ENCODE measurements around the gene MAP3K20.
A peak's percentile ranks its signal among the peaks of the same experiment; 100 is the strongest.

Gene MAP3K20

DNA sequence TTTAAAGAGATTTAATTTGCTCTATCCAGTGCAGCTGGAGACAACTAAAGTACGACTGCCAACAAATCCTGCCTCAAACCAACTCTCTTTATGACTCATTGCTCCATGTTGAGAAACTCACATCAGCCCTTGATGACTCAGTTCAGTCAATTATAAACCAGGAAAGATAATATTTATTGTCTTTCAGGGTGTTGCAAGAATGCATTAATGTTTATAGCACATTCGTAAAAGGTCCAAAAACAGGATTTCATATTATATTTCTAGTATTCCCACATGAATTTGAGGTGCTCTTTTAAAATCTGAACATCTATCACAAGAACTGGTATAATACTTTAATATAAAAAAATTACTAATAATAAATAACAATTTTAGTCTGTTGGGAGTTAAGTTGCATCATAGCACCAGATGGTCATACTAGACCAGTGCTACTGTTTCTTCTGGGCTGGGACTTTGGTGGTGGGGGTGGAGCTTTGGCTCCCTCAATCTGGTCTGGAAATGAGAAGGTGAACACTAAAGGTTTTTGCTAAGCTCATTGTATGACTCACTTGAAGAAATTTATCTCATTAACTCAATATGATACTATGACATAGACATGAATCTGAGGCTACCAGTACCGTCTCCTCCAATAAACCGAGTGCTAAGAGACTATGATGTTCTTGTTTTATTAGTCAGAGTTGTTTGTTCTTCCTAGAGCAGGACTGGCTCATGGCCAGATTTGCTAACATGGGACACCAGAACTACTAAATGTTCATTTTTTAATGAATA, 26.6 kb upstream of the MAP3K20 start:
- H3K4me3 ChIP-seq, result no peak overlapping the region
- peaks cover 0 to 64% (median 34%) of the 10 kb centered on the region in 10 experiments; a peak in 15 of 20 replicates for H3K4me1 ChIP-seq
- peak in 7 of 11 experiments; percentile 27 to 83 (median 67); a peak in 10 of 22 replicates for TF ChIP-seq Cebpa-rat (IDR thresholded peaks at IDR 0.05)
- H3K4me2 ChIP-seq, result peak overlapping the region in 9 of 11 experiments; percentile 11 to 83 (median 71); a peak in 17 of 22 replicates
- peak overlapping the region in 8 of 11 experiments; percentile 30 to 67 (median 47); a peak in 13 of 22 replicates for H3K9ac ChIP-seq
- no peaks in the 10 kb centered on the region for H3K36me3 ChIP-seq
- H4K20me1 ChIP-seq, result no peaks in the 10 kb centered on the region
- H3K9me3 ChIP-seq (replicated peaks in 1 of 11), result no peaks in the 10 kb centered on the region
- H3K27ac ChIP-seq, result peak overlapping the region in 10 of 11 experiments; percentile 53 to 87 (median 74); a peak in 21 of 22 replicates
- no peaks in the 10 kb centered on the region for H3K27me3 ChIP-seq

DNA sequence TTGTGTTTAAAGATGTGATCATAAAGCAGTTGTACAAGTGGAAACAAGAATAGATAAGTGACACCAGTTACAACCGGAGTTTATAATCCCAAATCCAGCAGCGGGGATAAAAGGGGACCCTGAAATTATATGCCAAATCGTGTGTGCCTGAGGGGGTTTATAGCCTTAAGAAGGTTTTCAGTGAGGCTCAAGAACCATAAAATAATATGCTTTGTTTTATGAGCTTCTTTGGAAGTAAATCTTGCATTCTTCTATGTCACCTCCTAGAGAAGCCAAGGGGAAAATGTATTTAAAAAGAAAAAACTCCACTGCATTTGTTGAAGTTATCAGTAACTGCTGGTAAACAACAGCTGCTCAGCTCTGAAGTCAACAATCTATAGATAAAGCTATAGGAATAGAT, 25.8 kb upstream of the MAP3K20 start:
- Histone ChIP-seq H3K9ac (peak overlapping the region in 7 of 11 experiments; percentile 30 to 67 (median 52); a peak in 10 of 22 replicates), H4K20me1 (no peaks in the 10 kb centered on the region), H3K9me3 (replicated peaks in 1 of 11) (no peaks in the 10 kb centered on the region), H3K36me3 (no peaks in the 10 kb centered on the region), H3K4me3 (no peak overlapping the region), H3K27ac (peak overlapping the region in 10 of 11 experiments; percentile 53 to 87 (median 74); a peak in 20 of 22 replicates), H3K4me1 (peaks cover 0 to 64% (median 34%) of the 10 kb centered on the region in 10 experiments; a peak in 15 of 20 replicates), H3K27me3 (no peaks in the 10 kb centered on the region), H3K4me2 (peak overlapping the region in 9 of 11 experiments; percentile 4 to 83 (median 71); a peak in 15 of 22 replicates)
- no peak for TF ChIP-seq Cebpa-rat (IDR thresholded peaks at IDR 0.05)

DNA sequence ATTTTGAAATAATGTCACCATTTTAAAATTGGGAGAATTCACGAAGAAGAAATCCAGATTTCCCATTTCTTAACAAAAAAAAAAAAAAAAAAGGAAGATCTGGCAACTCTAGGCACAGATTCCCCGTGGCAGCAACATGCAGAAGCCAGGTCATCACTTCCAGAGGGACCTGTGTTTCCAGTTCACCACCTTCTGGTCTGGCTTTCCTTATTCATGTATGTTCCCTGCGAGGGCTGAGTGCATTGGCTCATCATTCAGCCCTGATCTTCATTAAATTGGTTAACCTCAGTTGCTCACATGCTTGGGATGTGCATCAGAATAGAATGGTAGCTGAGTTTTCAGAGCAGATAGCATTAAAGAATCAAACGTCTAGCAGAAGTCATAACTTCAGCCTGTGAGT, 25.0 kb upstream of the MAP3K20 start:
- peak overlapping the region in 6 of 11 experiments; percentile 24 to 83 (median 72); a peak in 11 of 22 replicates for H3K4me2 ChIP-seq
- H3K4me3 ChIP-seq, result no peak overlapping the region
- H3K4me1 ChIP-seq, result peaks cover 0 to 63% (median 34%) of the 10 kb centered on the region in 10 experiments; a peak in 15 of 20 replicates
- peak overlapping the region in 7 of 11 experiments; percentile 71 to 87 (median 83); a peak in 12 of 22 replicates for H3K27ac ChIP-seq
- no peaks in the 10 kb centered on the region for H4K20me1 ChIP-seq
- H3K9ac ChIP-seq, result no peak overlapping the region
- no peak for TF ChIP-seq Cebpa-rat (IDR thresholded peaks at IDR 0.05)
- no peaks in the 10 kb centered on the region for H3K9me3 ChIP-seq (replicated peaks in 1 of 11)
- no peaks in the 10 kb centered on the region for H3K27me3 ChIP-seq
- no peaks in the 10 kb centered on the region for H3K36me3 ChIP-seq

DNA sequence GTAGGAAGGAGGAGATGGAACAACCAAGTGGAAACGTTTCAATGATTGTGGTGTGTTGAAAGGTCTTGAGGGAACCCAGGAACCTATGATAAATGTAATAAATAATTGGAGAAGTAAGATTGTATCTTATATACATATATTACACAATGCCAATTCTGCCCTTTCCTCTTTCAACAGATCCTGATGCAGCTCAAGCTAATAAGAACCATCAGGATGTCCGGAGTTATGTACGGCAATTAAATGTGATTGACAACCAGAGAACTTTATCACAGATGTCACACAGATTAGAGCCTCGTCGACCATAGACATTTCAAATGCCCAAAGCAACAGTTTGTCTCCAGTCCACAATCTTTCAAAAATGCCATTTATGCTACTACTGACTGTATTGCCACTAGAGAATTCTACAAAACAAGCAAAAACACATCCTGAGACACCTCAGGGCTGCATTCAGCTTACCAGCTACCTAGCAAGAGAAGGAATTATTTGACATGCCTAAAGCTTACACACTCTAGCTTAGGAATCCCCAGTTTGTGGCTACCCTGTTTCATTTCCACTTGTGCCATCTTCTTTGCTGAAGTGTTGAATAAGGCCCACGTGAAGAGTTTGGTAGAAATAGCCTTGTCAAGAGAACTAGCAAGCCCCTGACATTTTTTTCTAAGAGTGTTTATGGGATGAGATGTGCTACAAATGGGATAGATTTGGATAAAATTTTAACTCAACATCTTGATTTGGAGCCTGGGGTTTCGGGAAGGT, 24.0 kb upstream of the MAP3K20 start:
- Histone ChIP-seq H3K9me3 (replicated peaks in 1 of 11) (no peaks in the 10 kb centered on the region), H3K9ac (no peak overlapping the region), H3K4me1 (peaks cover 0 to 54% (median 34%) of the 10 kb centered on the region in 10 experiments; a peak in 15 of 20 replicates), H3K27me3 (no peaks in the 10 kb centered on the region), H4K20me1 (no peaks in the 10 kb centered on the region), H3K27ac (peak overlapping the region in 2 of 11 experiments; percentile 85 to 87; a peak in 3 of 22 replicates), H3K4me2 (peak overlapping the region in 4 of 11 experiments; percentile 4 to 83 (median 74); a peak in 6 of 22 replicates), H3K4me3 (no peak overlapping the region), H3K36me3 (no peaks in the 10 kb centered on the region)
- TF ChIP-seq Cebpa-rat (IDR thresholded peaks at IDR 0.05), result no peak

DNA sequence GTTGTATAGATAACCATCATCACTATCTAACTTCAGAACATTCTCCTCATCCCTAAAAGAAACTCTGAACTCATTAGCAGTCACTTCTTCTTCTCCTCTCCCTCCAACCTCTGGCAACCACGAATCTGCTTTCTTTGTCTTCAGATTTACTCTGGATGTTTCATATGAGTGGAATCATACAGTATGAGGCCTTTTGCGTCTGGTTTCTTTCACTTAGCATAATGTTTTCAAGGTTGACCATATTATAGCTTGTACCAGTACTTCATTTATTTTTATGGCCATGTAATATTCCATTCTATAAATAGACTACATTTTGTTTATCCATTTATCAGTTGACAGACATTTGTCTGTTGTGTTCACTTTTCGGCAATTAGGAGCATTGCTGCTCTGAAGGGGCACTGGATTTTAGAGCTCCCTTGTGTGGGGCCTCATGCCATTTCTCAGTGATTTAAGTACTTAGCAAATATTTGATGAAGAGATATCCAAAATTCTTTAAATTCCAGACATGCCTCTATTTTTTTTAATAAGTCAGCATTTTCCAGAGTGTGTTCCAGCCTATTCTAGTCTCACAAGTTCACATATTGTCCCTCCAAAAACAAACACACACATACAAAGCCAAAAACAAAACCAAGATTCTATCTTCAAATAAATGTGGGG, 22.5 kb upstream of the MAP3K20 start:
- Histone ChIP-seq H3K9me3 (replicated peaks in 1 of 11) (peaks cover 0 to 3% (median 0%) of the 10 kb centered on the region in 11 experiments; a peak in 1 of 22 replicates), H3K4me1 (peaks cover 0 to 54% (median 26%) of the 10 kb centered on the region in 10 experiments; a peak in 15 of 20 replicates), H3K4me2 (no peak overlapping the region)

DNA sequence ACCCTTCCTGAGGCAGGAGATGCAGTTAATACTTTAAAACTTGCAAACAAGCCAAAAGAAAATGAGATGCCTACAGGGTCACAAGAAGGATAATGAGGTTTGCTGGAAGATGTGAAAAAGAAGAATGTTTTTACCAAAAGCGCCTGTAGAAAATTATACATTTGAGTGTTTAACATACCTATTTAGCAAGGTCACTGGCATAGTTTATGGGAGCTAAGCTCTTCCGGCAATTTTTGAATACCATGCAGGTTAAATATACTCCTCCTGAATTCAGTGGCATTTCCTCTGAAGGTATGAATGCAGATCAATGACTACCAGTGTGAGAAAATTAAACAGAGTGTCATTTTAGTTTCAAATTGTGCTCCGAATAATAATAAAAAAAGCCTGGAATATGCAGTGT, 21.2 kb upstream of the MAP3K20 start:
- Histone ChIP-seq H3K4me3 (no peak overlapping the region), H3K36me3 (no peaks in the 10 kb centered on the region), H3K27me3 (no peaks in the 10 kb centered on the region), H3K27ac (no peak overlapping the region), H3K9ac (no peak overlapping the region), H3K4me1 (peaks cover 4 to 54% (median 26%) of the 10 kb centered on the region in 10 experiments; a peak in 16 of 20 replicates), H3K9me3 (replicated peaks in 1 of 11) (peaks cover 0 to 10% (median 0%) of the 10 kb centered on the region in 11 experiments; a peak in 3 of 22 replicates), H3K4me2 (no peak overlapping the region), H4K20me1 (no peaks in the 10 kb centered on the region)
- no peak for TF ChIP-seq Cebpa-rat (IDR thresholded peaks at IDR 0.05)

More for the DNA sequence above, 22.5 kb upstream of the MAP3K20 start:
- no peaks in the 10 kb centered on the region for H4K20me1 ChIP-seq
- TF ChIP-seq Cebpa-rat (IDR thresholded peaks at IDR 0.05), result no peak
- no peak overlapping the region for H3K9ac ChIP-seq
- H3K27me3 ChIP-seq, result no peaks in the 10 kb centered on the region
- no peak overlapping the region for H3K27ac ChIP-seq
- H3K36me3 ChIP-seq, result no peaks in the 10 kb centered on the region
- H3K4me3 ChIP-seq, result no peak overlapping the region

DNA sequence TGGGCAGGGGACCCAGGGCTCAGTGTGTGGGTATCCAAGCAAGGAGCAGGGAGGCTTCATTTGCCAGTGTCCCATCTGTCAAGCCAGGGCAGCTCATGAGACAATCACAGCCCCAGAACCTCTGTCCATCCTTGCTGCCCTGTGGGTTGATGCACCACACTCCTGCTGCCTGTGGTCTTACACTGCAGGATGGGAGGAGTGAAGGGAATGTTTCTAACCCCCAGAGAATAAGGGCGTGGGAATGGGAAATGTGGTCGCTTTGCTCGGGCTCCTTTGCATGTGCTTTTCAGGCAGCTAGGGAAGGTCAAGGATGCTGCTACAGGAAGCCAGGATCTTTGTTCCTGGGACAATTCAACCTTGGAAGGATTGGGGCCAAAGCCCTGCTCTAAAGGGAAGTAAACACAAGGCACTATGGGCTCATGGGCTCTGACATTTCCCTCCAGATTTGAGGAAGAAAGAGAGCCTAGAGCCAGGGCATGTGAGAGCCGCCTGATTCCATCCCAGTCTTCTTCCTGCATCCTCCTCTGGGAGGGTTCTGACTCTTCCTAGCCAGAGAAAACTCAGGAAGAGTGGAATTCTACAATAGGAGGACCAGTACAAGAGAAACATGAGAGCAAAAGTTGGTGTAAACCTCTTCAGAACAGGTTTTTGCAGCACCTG, 18.8 kb upstream of the MAP3K20 start:
- Histone ChIP-seq H3K9me3 (replicated peaks in 1 of 11) (peaks cover 0 to 10% (median 0%) of the 10 kb centered on the region in 11 experiments; a peak in 3 of 22 replicates), H3K27me3 (no peaks in the 10 kb centered on the region), H4K20me1 (no peaks in the 10 kb centered on the region), H3K4me1 (peaks cover 0 to 53% (median 23%) of the 10 kb centered on the region in 10 experiments; a peak in 15 of 20 replicates), H3K27ac (no peak overlapping the region), H3K4me2 (peak overlapping the region in 4 of 11 experiments; percentile 24 to 46 (median 38); a peak in 6 of 22 replicates), H3K9ac (no peak overlapping the region), H3K36me3 (no peaks in the 10 kb centered on the region), H3K4me3 (no peak overlapping the region)
- no peak for TF ChIP-seq Cebpa-rat (IDR thresholded peaks at IDR 0.05)

DNA sequence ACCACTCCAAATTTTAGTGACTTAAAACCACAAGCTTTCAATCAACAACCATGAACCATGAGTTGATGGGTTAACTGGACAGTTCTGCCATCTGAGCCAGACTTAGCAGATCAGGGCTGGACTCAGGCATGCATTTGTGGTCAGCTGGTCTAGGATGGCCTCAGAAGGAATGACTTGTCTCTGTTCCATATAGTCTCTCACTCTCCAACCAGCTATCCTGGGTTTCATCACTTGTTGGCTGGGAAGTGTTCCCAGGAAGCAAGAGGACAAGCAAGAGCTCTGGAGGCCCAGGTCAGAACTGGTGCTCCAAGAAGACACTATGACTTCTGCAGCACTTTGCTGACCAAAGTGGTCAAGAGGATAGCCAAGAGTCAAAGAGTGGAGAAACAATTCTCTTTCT, 17.5 kb upstream of the MAP3K20 start:
- H3K9me3 ChIP-seq (replicated peaks in 1 of 11), result peaks cover 0 to 10% (median 0%) of the 10 kb centered on the region in 11 experiments; a peak in 3 of 22 replicates
- H4K20me1 ChIP-seq, result no peaks in the 10 kb centered on the region
- TF ChIP-seq Cebpa-rat (IDR thresholded peaks at IDR 0.05), result no peak
- H3K4me2 ChIP-seq, result peak overlapping the region in 3 of 11 experiments; percentile 63 to 82 (median 67); a peak in 6 of 22 replicates
- H3K4me1 ChIP-seq, result peaks cover 0 to 50% (median 23%) of the 10 kb centered on the region in 10 experiments; a peak in 15 of 20 replicates
- no peak overlapping the region for H3K9ac ChIP-seq
- no peaks in the 10 kb centered on the region for H3K27me3 ChIP-seq
- H3K36me3 ChIP-seq, result no peaks in the 10 kb centered on the region
- H3K27ac ChIP-seq, result peak overlapping the region in 3 of 11 experiments; percentile 4 to 89 (median 78); a peak in 4 of 22 replicates
- H3K4me3 ChIP-seq, result no peak overlapping the region
